ENCODE results near the gene RADIL.

Gene RADIL

GRCh38 chr7:4825081-4825480 lies 58.4 kb downstream of the RADIL start:
- no peak for DNase-seq

DNA sequence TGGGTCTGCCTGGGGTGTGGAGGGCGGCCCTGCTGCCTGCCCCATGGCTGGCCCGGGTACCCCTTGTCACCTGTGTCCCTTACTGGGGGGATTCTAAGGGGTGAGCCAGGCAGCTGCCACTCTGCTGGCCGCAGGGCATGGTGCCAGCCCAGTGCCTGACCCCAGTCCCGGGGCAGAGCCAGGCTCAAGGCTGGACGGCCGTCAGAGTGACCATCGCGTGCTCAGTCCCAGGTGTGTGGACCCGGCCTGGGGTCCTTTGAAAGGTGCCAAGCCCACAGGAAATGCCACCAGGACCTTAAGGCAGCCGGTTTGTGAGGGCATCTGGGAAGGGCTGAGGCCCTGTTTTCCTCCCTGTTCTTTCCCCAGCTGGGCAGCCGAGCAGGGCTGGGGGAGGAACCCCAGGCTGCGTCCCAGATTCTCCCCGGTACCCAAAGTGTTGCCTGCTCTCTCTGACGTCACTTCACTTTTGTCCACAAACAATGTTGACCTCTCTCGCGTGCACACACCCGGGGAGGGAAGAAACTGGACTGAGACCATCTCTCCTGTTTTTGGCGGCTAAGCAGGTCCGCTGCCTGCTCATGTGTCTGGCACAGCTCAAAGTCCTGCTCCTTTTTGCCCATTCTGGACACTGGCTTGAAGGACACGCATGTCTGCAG lies 59.3 kb downstream of the RADIL start:
- DNase-seq, result no peak

DNA sequence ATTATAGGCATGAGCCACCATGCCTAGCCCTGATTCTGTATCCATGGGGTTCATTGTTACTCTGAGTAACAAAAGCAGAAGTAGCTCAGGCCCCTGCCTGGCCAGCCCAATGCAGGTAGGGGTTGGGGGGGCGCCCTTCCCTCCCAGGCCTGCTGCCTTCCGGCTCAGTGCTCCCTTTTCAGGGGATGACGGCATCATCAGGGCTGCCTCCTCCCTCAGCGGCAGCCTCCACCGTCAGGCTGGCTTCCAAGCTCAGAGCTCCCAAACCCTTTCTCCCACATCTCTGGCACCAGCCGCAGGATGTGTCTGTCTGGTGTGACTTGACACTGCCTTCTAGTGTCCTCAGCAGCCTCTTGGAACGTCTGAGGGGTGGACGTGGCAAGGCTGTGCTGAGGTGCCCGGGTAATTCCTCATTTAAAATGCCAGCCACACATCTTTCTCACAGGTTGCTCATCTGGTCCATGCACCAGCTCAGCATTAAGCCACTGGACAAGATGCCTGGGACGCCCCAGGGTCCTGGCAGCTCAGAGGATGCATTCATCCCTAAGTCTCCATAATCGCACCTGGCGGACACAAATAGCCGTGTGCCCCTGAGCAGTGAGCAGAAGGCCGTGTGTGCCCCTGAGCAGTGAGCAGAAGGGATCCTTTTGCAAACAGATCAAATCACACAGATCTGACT lies 59.9 kb downstream of the RADIL start:
- no peak for DNase-seq

GRCh38 chr7:4822677-4823076 lies 60.8 kb downstream of the RADIL start:
- DNase-seq, result no peak

DNA sequence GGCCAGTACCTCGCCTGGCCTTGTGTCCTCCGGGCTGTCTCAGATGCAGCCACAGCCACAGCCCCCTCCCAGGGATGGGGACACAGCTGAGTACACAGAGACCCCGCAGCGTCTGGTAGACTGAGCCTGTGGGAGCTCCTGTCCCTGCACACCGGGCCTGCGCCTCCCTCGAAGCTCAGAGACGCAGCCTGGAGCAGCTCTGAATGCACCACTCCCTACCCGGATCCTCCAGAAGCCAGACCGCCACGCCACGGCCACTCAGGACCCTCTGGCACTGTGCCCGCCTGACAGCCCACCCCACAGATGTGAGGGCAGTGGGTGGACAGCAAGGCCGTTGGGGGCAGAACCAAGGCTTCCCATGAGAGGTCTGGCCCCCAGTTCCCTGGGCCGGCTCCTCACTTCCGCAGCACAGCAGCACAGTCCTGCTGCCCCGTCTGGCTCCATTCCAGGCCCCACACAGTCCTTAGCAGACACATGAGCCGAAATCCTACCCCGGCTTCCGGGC lies 62.5 kb downstream of the RADIL start:
- DNase-seq, result no peak

DNA sequence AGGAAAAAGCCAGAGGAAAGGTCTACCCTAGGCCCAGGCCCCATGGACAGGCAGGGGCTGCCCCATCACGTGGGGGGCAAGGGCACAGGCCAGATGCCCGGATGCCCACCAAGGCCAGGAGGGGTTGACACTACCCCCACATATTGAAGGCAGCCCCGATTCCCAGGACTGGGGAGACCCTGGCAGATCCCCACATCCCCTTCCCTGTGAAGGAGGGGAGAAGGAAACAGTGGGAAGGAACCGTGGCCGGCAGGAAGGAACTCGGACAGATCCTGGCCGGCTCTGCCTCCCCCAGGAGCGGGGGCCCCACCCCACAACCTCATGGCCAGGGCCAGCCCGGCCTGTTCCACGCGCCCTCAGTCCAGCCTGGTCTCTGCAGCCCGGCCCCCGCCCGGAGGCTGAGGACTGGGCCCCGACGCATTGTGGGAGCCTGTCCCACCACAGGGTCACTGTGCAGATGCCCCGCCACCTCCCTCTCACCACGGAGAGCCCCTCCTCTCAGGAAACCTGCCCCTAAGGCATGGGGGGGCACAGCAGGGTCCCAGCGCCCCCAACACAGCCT lies 63.0 kb downstream of the RADIL start:
- DNase-seq, result no peak

- DNase-seq, result no peak
These were observed 63.7 kb downstream of the RADIL start for GRCh38 chr7:4819560-4820404.

- no peak for DNase-seq
These were observed 65.3 kb downstream of the RADIL start for GRCh38 chr7:4818000-4818794.

DNA sequence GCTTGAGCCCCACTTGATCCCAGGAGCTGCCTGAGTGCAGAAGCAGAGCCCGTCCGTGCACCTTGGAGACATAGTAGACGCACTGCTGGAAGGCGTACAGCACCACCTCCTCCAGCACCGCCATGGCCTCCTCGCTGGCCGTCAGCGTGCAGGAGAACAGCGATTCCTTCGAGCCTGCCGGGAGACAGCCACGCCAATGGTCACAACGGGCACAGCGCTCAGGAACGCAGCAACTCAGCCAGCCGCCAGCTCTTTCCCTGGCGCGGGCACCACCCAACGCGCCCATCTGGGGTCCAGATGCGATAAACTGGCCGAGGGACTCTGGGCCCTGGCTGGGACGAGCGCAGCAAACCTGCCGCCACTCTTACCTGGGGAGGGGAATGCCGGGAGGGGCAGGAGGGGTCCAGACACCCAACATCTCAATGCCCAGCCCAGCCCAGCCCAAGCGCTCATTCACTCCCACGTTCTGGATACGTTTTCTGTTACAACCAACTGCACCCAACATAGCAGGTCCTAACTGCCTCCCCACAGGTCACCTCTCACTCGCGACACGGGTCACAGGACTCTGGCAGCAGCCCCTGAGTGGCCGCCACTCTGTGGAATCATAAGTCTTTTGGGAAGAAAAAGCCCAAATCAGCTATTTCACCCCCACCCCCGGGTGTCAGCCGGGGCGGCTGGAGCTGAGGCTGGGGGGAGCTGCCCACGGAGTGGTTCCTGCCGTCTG lies 66.2 kb downstream of the RADIL start:
- no peak for DNase-seq

- DNase-seq, result no peak
These were observed 67.0 kb downstream of the RADIL start for GRCh38 chr7:4816419-4817080.

DNA sequence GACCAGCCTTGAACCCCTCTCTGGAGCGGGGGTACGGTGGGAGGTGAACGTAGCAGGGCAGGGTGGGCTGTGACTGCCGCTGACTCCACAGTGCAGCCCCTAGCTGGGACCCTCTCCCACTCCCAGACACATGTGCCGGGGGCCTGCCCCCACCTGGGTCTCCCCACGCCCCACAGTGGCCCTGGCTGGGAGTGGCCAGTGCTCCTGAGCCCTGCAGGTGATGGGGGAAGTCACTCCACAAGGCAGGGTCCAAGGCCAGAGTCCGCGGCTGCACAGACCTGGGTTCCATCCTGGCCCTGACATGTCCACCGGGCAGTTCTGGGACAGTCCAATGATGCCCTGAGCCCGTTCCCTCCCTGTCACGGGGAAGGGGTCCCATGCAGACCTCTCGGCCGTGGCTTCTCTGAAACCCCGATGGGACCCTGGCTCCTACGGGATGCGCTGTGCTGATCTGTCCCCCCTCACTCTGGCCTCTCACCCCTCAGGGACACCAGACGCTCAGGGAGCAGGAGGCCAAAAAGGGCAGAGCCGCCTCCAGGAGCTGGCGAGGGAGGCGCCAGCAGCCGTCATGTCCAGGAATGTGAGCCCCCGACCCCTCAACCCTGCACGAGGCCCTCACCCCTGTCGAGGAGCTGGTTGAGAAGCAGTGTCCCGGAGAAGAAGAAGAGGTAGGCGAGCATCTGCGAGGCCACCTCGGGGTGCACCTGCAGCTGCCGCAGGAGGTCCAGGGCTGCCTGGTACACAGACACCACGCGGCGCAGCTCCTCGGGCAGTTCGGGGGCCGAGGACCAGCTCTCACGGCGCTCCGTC lies 67.7 kb downstream of the RADIL start:
- no peak for DNase-seq

DNA sequence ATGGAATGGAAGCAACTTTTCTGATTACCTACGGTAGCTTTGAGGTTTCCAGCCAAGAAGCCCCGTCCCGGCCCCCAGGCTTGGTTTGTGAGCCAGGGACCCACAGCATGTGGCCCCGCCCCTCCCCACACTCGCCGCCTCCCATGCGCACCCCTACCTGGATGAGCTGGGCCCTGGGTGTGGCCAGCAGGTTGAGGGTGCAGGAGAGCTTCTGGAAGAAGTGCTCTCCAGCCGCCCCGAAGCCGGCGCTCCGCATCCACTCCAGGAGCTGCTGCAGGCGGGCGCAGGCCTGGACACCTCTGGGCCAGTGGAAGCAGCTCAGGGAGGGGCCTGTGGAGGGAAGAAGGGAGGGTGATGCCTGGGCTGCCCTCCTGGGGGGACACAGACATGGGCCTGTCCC lies 68.4 kb downstream of the RADIL start:
- no peak for DNase-seq

- no peak for DNase-seq
These were observed 69.1 kb downstream of the RADIL start for GRCh38 chr7:4814433-4814832.

DNA sequence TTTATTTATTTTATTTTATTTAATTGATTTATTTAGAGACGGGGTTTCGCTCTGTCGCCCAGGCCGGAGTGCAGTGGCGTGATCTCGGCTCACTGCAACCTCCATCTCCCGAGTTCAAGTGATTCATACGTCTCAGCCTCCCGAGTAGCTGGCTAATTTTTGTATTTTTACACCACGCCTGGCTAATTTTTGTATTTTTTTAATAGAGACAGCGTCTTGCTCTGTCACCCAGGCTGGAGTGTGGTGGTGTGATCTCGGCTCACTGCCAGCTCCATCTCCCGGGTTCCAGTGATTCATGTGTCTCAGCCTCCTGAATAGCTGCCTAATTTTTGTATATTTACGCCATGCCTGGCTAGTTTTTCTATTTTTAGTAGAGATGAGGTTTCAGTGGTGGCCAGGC lies 73.8 kb downstream of the RADIL start:
- DNase-seq, result no peak

DNA sequence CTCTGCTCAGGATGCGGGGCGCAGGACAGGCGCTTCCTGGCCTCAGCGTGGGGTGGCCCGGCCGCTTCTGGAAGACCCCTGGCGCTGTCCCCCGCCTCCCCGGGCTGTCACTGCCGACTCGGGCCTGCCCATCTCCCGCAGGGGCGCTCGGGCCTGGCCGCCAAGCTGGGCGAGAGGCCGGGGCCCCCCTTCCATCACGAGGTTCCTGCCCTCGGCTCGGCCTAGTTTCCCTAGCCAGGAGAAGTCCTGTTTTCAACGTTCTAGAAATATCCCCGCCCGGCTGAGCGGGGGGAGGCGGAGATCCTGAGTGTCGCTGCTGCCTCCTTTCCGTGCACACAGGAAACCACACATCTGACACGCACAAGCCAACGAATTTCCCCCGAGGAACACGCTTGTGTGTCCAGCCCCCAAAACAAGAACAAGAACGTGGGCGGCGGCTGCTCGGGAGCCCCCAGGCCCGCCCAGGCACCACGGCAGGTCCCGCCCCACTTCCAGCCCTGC lies 74.4 kb downstream of the RADIL start:
- peak; percentile 37 for DNase-seq

GRCh38 chr7:4808565-4808964 lies 75.0 kb downstream of the RADIL start:
- no peak for DNase-seq

GRCh38 chr7:4808026-4808425 lies 75.5 kb downstream of the RADIL start:
- DNase-seq, result no peak

DNA sequence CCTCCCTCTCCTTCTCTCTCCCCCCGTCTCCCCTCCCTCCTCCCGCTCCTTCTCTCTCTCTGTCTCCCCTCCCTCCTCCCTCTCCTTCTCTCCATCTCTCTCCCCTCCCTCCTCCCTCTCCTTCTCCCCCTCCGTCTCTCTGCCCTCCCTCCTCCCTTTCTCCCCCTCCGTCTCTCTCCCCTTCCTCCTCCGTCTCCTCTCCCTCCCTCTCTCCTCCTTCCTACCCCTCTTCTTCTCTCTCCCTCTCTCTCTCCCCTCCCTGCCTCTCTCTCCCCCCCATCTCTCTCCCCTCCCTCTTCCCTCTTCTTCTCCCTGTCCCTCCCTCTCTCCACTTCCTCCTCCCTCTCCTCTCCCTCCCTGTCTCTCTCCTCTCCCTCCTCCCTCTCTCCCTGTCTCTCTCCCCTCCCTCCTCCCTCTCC lies 75.9 kb downstream of the RADIL start:
- DNase-seq, result no peak

DNA sequence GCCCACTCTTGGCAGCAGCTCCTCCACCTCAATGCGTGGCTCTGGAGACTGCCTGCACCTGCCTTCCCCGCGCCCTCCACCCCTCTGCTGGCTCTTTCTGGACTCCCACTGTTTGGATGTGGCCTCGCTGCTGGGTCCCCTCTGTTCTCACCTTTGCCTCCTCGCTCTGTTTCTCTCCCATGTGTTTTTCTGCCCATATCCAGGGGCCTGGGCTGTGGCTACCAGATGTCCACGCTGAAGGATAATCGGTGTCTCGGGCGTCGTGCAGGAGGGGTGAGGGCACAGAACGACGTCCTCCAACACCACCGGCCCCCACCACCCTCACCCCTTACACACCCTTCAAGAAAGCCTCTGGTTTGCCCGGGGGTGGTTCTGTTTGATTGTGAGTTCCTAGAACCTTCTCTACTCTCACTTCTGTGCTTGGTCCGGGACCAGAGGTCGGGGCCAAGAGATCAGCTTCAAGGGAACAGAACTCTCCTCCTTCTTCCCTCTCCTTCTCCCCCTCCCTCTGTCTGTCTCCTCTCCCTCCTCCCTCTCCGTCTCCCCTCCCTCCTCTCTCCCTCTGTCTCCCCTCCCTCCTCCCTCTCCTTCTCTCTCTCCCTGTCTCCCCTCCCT lies 76.4 kb downstream of the RADIL start:
- no peak for DNase-seq

DNA sequence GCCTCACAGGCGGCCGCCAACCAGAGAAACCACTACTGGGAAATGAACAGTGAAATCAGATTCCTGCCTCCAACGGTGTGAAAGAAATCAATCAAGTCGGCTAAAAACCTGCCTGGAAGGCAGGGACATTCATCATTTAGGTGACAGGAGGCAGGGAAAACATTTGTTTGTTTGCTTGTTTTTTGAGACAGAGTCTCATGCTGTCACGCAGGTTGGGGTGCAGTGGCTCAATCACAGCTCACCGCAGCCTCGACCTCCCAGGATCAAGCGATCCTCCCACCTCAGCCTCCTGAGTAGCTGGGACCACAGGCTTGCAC lies 77.6 kb downstream of the RADIL start:
- DNase-seq, result no peak
